Gastrocnemius medialis (tissue), 4 donors: ENCODE measurements around the gene ZMYM2.

Source experiments
- CTCF ChIP-seq, 5 experiments: fragments of 450-650 bp in 3 of 5; fragments of 200-600 bp in 2 of 5; sonication (generic) in 2 of 5; IDR thresholded peaks in 4 of 5; conservative IDR thresholded peaks in 1 of 5; 1 replicate in 4 of 5; 2 replicates in 1 of 5; pipeline ENCODE4 v1.5.1; 2016 to 2019; ENCODE audit warnings: antibody characterized with exemption in 5 of 5, mild to moderate bottlenecking in 3 of 5, moderate library complexity in 3 of 5
- POLR2A ChIP-seq, 2 donors: fragments of 450-650 bp; IDR thresholded peaks; one replicate each; pipeline ENCODE4 v1.6.1; 2017; ENCODE audit warnings: antibody characterized with exemption in 2 of 2, mild to moderate bottlenecking in 2 of 2, moderate library complexity in 2 of 2

GRCh38 chr13:19993024-19993423 is 34.5 kb downstream of the ZMYM2 start:
- TF ChIP-seq CTCF (IDR thresholded peaks at IDR 0.05 in 4 of 5, conservative IDR thresholded peaks at IDR 0.05 in 1 of 5) (no peak), POLR2A (IDR thresholded peaks at IDR 0.05) (no peak)
